GM12878 (cell line): ENCODE data around the gene VTN. TPM values are rescaled to one million over a fixed set of nuclear protein-coding genes. Genes with fewer than 3 reads are reported as not detected.
A peak's percentile ranks its signal among the peaks of the same experiment; 100 is the strongest.

Source experiments
- BHLHE40 ChIP-seq, 2 experiments: fragments of 450-650 bp in 1 of 2; IDR thresholded peaks; 2 replicates each; pipeline ENCODE4 v1.6.1; 2011 to 2017; ENCODE audit warnings: low read depth in 2 of 2, borderline replicate concordance in 1 of 2, improper control_type of control experiment in 1 of 2, low read length in 1 of 2, mild to moderate bottlenecking in 1 of 2
- BMI1 ChIP-seq: fragments of 450-650 bp; IDR thresholded peaks from 2 replicates; pipeline ENCODE4 v1.6.1; 2016; ENCODE audit warnings: mild to moderate bottlenecking, moderate library complexity, borderline replicate concordance
- CHD2 ChIP-seq: IDR thresholded peaks from 2 replicates; pipeline ENCODE4 v1.6.1; 2011; ENCODE audit warnings: low read depth, low read length, improper control_type of control experiment, borderline replicate concordance
- CHD4 ChIP-seq: fragments of 200-600 bp; sonication (generic); IDR thresholded peaks from 2 replicates; pipeline ENCODE4 v1.6.1; 2016; ENCODE audit warnings: mild to moderate bottlenecking
- EP300 ChIP-seq, 2 experiments: fragments of 150-350 bp in 1 of 2; IDR thresholded peaks; 2 replicates each; pipeline ENCODE4 v1.6.1; 2011 to 2012; ENCODE audit warnings: low read depth in 2 of 2, low read length in 2 of 2, borderline replicate concordance in 1 of 2, improper control_type of control experiment in 1 of 2, inconsistent platforms in 1 of 2; ENCODE audit not compliant: control insufficient read depth in 1 of 2
- IKZF1 ChIP-seq: fragments of 450-650 bp; conservative IDR thresholded peaks from 2 replicates; pipeline ENCODE4 v1.6.1; 2017; ENCODE audit warnings: antibody characterized with exemption, mild to moderate bottlenecking
- JUNB ChIP-seq: IDR thresholded peaks from 2 replicates; pipeline ENCODE4 v1.6.1; 2016; ENCODE audit warnings: antibody characterized with exemption, mild to moderate bottlenecking
- MEF2A ChIP-seq: IDR thresholded peaks from 2 replicates; pipeline ENCODE4 v1.6.1; 2011; ENCODE audit warnings: low read depth, mild to moderate bottlenecking, low read length, moderate library complexity; ENCODE audit not compliant: insufficient read depth
- MXI1 ChIP-seq: fragments of 150-350 bp; IDR thresholded peaks from 2 replicates; pipeline ENCODE4 v1.6.1; 2011; ENCODE audit warnings: low read depth, mild to moderate bottlenecking, inconsistent platforms, low read length, improper control_type of control experiment
- MYB ChIP-seq: fragments of 150-350 bp; IDR thresholded peaks from 2 replicates; pipeline ENCODE4 v1.6.1; 2014; ENCODE audit warnings: mild to moderate bottlenecking, low read depth, low read length, borderline replicate concordance
- MYC ChIP-seq: IDR thresholded peaks from 2 replicates; pipeline ENCODE4 v1.6.1; 2011; ENCODE audit warnings: mild to moderate bottlenecking, low read length, moderate library complexity, inconsistent platforms; ENCODE audit not compliant: insufficient read depth, insufficient replicate concordance, insufficient read length, severe bottlenecking
- NFYB ChIP-seq: IDR thresholded peaks from 2 replicates; pipeline ENCODE4 v1.6.1; 2011; ENCODE audit warnings: low read depth, mild to moderate bottlenecking, low read length, improper control_type of control experiment, moderate library complexity; ENCODE audit not compliant: insufficient read depth
- PAX8 ChIP-seq: fragments of 450-650 bp; IDR thresholded peaks from 2 replicates; pipeline ENCODE4 v1.6.1; 2017; ENCODE audit warnings: mild to moderate bottlenecking, moderate library complexity
- SIN3A ChIP-seq: IDR thresholded peaks from 2 replicates; pipeline ENCODE4 v1.6.1; 2012; ENCODE audit warnings: low read depth, low read length, improper control_type of control experiment
- STAT1 ChIP-seq: fragments of 450-650 bp; conservative IDR thresholded peaks from 2 replicates; pipeline ENCODE4 v1.6.1; 2014; ENCODE audit warnings: antibody characterized with exemption, mild to moderate bottlenecking
- ZNF274 ChIP-seq: IDR thresholded peaks from one replicate; pipeline ENCODE4 v1.8.0; 2011; ENCODE audit not compliant: insufficient read length, insufficient read depth
- polyA plus RNA-seq, 11 experiments: library from polyadenylated mRNA; depleted of rRNA in 4 of 11; unstranded in 6 of 11; stranded (reverse) in 5 of 11; fragments of >200 nt; fragmentation: Nextera tagmentation in 4 of 11; fragmentation: Illumina TruSeq in 1 of 11; extraction: Ambion mirVana in 4 of 11; extraction: Trizol in 1 of 11; gene quantifications; 1 replicate in 1 of 11; 2 replicates in 10 of 11; pipeline versions ENCODE4 v1.2.1 to v1.2.3, GENCODE V29; 2011 to 2016; ENCODE audit warnings: inconsistent platforms in 2 of 11, missing spikeins in 2 of 11, low read depth in 1 of 11
- total RNA-seq, 4 experiments: library from RNA; depleted of rRNA in 3 of 4; stranded (reverse); fragments of >200 nt in 3 of 4; fragmentation: Illumina TruSeq in 1 of 4; extraction: Trizol in 1 of 4; gene quantifications; 2 replicates each; pipeline versions ENCODE4 v1.2.1 to v1.2.3, GENCODE V29; 2013 to 2021
- TF ChIP-seq, protein P1 (sequence below): fragments of 150-350 bp; IDR thresholded peaks from 2 replicates; pipeline ENCODE4 v1.6.1; 2016; ENCODE audit warnings: low read depth, low read length
- TF ChIP-seq, protein P2 (sequence below): fragments of 450-650 bp; IDR thresholded peaks from 2 replicates; pipeline ENCODE4 v1.6.1; 2016; ENCODE audit warnings: mild to moderate bottlenecking, moderate library complexity, borderline replicate concordance
- TF ChIP-seq, protein P3 (sequence below): fragments of 450-650 bp; IDR thresholded peaks from 2 replicates; pipeline ENCODE4 v1.6.1; 2017; ENCODE audit warnings: mild to moderate bottlenecking, low read depth, inconsistent platforms; ENCODE audit not compliant: poor library complexity, severe bottlenecking

Gene VTN
- total and polyA plus RNA-seq, 10 of the 15 experiments (the other 5 are each of a cell fraction or from before 2014, with no cell fraction given), result 0.04 to 1.3 (median 0.13) TPM; not detected in 5

GRCh38 chr17:28357061-28357900 lies 12.8 kb downstream of the VTN start, which contains the start of gene POLDIP2 (continued):
- TF ChIP-seq, protein P1, sequence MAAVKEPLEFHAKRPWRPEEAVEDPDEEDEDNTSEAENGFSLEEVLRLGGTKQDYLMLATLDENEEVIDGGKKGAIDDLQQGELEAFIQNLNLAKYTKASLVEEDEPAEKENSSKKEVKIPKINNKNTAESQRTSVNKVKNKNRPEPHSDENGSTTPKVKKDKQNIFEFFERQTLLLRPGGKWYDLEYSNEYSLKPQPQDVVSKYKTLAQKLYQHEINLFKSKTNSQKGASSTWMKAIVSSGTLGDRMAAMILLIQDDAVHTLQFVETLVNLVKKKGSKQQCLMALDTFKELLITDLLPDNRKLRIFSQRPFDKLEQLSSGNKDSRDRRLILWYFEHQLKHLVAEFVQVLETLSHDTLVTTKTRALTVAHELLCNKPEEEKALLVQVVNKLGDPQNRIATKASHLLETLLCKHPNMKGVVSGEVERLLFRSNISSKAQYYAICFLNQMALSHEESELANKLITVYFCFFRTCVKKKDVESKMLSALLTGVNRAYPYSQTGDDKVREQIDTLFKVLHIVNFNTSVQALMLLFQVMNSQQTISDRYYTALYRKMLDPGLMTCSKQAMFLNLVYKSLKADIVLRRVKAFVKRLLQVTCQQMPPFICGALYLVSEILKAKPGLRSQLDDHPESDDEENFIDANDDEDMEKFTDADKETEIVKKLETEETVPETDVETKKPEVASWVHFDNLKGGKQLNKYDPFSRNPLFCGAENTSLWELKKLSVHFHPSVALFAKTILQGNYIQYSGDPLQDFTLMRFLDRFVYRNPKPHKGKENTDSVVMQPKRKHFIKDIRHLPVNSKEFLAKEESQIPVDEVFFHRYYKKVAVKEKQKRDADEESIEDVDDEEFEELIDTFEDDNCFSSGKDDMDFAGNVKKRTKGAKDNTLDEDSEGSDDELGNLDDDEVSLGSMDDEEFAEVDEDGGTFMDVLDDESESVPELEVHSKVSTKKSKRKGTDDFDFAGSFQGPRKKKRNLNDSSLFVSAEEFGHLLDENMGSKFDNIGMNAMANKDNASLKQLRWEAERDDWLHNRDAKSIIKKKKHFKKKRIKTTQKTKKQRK, result no peak
- TF ChIP-seq EP300 (IDR thresholded peaks at IDR 0.05; ENCODE audit: borderline replicate concordance in 1 of 2, control insufficient read depth in 1 of 2, low read depth in 2 of 2, low read length in 2 of 2) (no peak), PAX8 (no peak), STAT1 (peak; percentile 28; the same call in 1 of the 2 replicates), BMI1 (no peak), MXI1 (peak; percentile 81; the same call in 1 of the 2 replicates), IKZF1 (peak; percentile 96), SIN3A (peak; percentile 94), MYC (peak; percentile 71), MYB (no peak), MEF2A (0 out of 2 replicates have a peak, but pooled peaks have one; percentile 47), CHD2 (peak; percentile 74; the same call in 1 of the 2 replicates), BHLHE40 (IDR thresholded peaks at IDR 0.05; ENCODE audit: borderline replicate concordance in 1 of 2, low read depth in 2 of 2, low read length in 1 of 2) (peak; percentile 61 to 76; a peak in 3 of 4 replicates), JUNB (no peak), CHD4 (no peak), NFYB (peak; percentile 17; the same call in 1 of the 2 replicates), ZNF274 (no peak)
- TF ChIP-seq, protein P2, sequence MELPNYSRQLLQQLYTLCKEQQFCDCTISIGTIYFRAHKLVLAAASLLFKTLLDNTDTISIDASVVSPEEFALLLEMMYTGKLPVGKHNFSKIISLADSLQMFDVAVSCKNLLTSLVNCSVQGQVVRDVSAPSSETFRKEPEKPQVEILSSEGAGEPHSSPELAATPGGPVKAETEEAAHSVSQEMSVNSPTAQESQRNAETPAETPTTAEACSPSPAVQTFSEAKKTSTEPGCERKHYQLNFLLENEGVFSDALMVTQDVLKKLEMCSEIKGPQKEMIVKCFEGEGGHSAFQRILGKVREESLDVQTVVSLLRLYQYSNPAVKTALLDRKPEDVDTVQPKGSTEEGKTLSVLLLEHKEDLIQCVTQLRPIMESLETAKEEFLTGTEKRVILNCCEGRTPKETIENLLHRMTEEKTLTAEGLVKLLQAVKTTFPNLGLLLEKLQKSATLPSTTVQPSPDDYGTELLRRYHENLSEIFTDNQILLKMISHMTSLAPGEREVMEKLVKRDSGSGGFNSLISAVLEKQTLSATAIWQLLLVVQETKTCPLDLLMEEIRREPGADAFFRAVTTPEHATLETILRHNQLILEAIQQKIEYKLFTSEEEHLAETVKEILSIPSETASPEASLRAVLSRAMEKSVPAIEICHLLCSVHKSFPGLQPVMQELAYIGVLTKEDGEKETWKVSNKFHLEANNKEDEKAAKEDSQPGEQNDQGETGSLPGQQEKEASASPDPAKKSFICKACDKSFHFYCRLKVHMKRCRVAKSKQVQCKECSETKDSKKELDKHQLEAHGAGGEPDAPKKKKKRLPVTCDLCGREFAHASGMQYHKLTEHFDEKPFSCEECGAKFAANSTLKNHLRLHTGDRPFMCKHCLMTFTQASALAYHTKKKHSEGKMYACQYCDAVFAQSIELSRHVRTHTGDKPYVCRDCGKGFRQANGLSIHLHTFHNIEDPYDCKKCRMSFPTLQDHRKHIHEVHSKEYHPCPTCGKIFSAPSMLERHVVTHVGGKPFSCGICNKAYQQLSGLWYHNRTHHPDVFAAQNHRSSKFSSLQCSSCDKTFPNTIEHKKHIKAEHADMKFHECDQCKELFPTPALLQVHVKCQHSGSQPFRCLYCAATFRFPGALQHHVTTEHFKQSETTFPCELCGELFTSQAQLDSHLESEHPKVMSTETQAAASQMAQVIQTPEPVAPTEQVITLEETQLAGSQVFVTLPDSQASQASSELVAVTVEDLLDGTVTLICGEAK, result peak; percentile 97
- TF ChIP-seq, protein P3, sequence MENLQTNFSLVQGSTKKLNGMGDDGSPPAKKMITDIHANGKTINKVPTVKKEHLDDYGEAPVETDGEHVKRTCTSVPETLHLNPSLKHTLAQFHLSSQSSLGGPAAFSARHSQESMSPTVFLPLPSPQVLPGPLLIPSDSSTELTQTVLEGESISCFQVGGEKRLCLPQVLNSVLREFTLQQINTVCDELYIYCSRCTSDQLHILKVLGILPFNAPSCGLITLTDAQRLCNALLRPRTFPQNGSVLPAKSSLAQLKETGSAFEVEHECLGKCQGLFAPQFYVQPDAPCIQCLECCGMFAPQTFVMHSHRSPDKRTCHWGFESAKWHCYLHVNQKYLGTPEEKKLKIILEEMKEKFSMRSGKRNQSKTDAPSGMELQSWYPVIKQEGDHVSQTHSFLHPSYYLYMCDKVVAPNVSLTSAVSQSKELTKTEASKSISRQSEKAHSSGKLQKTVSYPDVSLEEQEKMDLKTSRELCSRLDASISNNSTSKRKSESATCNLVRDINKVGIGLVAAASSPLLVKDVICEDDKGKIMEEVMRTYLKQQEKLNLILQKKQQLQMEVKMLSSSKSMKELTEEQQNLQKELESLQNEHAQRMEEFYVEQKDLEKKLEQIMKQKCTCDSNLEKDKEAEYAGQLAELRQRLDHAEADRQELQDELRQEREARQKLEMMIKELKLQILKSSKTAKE, result peak; percentile 44
